Stromal cell of bone marrow (primary cell): ENCODE results near the gene SAMD14.

Experiments used
- DNase-seq: peaks from one replicate; pipeline ENCODE4 v3.0.0-alpha.2; 2012; ENCODE audit warnings: low read depth

The SAMD14 gene

DNA sequence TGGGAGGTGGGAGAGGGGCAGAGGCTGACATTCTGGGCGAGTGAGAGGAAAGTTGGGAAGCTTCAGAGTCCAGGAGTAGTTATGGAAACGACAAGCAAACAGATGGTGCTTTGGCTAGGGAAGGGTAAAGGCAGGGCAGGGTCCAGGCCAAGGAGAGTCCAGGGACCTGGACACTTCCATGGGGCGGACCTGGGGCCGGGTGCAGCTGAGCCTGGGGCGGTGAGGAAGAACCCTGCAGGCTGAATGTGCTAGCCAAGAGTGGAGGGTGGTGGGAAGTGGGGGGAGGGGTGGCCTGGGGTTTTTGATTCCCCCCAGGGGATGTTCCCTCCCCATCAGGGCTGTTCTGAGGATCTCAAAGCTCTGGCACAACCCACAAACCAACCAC, 17.9 kb upstream of the SAMD14 start:
- no peak for DNase-seq

DNA sequence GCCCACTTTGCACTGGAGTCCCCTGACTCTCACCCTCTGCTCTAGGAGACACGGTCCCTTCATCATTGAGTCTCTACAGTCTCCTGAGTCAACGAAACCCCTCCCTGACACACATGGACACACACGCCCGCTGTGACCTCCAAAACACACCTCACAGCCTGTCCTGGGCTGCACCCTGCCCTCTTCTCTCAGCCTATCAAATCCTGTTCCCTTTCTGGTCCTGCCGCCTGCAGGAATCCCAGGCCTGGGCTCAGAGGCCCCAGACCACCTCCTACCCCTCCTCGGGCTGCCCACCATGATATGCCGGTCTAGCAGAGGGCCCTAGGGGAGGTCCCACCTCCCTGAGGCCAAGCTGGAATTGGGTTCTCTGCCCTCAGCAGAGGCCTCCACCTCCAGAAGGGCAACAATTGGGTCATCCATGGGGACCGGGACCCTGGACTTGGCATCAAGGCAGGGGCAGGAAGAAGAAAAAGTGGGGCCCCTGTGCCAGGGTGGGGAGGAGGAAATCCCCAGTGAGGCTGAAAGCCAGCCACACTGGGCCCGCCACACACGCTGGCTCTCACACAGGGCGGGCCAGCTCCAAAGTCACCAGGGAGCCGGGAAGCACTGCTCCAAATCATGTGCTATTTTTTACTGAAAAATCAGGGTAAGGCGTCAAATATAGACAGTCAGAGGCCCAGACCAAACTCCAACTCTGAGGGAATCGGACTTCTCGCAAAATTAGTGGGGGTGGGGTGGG, 17.1 kb upstream of the SAMD14 start:
- DNase-seq = no peak

DNA sequence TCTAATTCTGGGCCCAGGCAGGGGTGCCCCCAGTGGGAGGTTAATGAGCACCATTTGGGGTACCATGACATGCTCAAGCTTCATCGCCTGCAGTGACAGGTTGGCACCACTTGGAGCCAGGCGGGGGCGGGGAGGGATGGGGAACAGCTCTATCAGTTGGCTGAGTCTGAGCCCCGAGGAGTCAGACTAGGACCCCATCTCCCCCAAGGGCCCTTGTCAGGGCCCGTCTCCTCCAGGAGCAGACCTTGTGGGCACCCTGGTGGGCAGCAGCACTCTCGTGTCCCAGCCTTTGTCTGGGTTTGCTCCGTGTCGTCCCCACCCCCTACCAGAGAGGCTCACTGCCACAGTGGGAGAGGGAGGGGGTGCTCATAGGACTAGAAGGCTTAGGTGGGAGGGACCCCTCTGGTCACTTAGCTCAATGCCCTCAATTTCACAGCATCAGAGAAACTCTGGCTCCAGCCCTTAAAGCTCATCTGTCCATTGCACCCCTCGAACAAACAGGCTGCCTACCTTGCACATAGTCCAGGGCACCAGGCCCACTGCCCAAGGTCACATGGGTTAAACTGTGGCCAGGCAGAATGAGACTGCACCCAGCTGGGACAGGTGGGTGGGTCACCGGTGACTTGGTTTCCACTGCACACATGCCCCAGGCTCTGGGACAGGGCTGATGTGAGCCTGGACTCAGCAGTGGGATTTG, 16.4 kb upstream of the SAMD14 start:
- DNase-seq = no peak

DNA sequence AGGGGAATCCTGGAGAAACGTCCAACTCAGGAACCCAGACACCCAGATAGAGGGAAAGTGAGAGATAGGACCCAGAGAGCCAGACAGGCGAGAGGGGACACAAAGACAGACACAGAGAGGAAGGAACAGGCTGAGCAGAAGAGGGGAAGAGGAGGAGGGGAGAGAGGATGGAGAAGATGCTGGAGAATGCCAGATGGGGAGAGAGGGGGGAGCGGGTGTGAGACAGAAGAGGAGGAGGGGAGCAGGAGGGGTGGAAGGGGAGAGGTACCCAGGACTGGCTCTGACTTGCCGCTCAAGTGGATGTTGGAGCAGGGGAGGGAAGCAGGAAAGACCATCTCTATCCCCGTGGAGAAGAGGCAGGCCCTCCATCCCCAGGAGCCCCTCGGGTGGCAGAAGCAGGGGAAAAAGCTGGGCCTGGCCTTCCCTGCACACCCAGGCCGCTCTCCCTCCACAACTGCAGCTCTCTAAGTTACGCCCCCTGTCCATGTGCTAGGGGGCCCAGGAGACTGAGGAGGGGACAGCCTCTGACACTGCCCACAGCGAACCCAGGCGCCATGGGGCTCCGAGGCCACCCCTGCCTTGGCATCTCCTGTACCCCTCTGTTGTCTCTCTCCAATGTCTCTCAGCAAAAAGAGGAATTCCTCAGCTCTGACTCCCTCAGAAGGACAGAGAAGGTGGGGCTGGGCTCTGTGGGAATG, 15.7 kb upstream of the SAMD14 start:
- DNase-seq = no peak

DNA sequence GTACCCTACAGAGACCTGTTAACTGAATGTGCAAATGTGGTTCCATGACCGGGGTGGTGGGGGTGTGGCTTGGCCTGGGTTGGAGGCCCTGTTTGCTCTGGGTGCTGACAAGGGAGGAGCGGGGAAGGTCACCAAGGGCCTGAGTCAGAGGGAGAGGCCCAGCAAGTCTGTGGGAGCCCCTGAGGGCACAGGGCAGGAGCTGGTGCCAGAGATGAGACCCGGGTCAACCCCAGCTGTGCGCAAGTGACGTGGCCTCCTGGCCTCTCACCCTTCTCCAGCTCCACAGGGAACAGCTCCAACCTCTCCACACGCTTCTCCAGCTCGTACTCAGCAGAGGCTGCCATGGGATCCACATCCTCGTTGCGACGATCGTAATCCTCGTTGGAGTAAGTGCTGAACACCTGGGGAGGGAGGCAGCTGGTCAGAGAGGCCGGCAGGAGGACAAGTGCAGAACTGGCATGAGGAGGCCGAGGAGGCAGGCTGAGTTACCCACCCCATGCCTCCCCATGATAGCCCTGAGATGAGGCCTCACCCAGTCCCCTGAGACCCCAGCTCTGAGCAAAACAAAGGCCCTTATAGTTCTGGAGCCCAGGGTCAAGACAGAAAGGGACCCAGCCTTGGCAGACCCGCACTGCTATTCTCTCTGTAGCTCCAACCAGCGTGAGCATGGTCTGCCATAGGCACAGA, 15.0 kb upstream of the SAMD14 start:
- no peak for DNase-seq

GRCh38 chr17:50144355-50144754, 14.4 kb upstream of the SAMD14 start:
- DNase-seq = no peak

- no peak for DNase-seq
These were observed 13.7 kb upstream of the SAMD14 start for GRCh38 chr17:50143461-50144176.

DNA sequence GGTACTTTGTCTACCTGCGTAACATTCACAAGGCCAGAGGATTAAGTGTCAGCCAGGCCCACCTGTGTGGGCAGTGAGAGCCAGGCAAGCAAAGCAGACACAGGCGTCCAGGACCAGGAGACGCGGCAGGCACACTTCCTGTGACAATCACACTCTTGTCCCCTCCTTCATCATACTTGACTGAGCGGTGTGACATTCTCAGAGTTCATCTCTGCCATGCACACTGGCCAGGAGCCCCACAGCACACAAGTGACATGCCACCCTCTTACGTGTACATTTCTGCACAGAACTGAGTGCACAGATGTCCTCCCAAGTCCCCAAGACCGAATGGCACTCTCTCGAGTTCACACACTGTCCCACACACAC, 11.8 kb upstream of the SAMD14 start:
- no peak for DNase-seq

- DNase-seq = no peak
These were observed 11.2 kb upstream of the SAMD14 start for GRCh38 chr17:50141026-50141744.

DNA sequence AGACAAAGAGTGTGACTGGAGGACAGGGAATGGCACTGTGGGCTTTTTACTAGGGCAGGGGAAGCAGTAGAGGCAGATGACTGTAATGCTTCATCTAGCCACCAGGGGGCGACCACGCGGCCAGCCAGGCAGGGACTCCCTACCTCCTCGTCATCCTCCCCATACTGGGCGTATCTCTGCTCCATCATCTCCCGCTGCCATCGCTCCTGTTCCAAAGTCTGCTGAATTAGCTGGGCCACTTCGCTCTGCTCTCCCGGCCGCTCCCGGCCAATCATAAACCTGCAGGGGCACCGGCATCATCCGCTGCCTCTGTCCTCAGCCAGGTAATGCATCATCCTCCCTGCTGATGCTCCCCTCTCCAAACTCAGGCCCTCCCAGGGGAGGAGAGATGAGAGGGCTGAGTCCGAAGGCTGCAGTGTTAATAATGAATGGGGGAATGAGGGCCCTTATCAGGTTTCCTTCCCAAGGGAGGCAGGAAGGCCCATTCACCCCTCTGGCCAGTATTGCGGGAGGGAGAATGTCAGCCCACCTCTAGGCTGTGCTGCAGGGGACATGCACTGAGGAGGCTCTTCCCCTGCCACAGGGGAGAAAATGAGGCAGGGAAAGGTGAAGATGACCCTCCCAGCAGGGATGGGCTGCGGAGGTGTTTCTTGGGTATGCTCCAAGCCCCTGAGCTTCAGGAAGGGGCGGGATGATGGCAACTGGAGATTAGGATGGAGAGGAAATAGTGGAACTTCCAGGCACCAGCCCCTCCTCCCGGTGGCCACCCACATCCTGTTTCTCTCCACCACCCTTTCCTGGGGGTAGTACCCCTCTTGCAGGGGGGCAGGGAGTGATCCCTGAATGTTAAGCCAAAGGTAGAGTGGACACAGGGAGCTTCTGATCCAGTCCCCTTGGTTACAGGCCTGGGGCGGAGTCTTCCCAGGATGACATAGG, 10.3 kb upstream of the SAMD14 start:
- DNase-seq = peak; percentile 50

GRCh38 chr17:50139185-50139783, 9.3 kb upstream of the SAMD14 start:
- DNase-seq = no peak

DNA sequence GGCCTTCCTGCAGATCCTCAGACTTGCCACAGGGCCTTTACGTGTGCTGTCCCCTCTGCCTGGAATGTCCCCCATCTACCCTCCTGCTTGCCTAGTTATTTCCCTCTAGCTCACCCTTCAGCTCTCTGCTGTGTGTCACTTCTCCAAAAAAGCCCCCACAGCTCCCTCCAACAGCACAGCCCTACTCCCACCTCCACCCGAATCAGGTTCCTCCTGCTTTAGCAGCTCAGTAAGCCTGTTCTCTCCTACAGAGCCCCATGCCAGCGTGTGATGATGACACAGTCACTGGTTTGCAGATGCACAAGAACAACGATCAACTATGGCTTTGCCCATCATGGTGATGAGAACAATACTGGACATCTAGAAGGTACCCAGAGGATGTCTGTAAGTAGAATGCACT, 7.1 kb upstream of the SAMD14 start:
- DNase-seq = no peak

DNA sequence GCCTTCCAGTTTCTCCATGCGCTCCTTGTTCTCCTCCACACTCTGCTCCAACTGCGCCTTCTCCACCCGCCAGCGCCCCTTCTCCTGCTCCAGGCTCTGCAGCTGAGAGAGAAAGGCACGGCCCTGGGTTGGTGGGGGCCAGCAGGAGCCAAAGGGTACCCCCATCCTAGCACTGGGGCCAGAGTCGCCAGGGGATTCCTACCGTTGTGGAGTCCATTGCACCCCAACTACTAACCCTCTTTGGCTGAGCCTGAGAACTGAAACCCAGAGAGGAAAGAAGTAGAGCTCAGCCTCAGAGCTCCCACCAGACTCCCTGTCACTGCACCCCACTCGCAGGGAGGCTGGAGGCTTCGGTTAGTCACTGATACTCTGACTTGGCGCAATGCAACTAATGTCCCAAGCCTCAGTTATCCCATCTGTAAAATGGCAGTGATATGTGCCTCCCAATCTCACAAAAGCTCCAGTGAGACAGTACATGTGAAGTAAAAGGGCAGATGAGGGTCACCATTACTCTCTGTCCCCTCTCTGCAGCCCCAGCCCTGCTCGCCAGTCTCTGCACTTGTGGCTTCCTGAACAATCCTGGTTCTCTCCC, 6.2 kb upstream of the SAMD14 start:
- DNase-seq = no peak

DNA sequence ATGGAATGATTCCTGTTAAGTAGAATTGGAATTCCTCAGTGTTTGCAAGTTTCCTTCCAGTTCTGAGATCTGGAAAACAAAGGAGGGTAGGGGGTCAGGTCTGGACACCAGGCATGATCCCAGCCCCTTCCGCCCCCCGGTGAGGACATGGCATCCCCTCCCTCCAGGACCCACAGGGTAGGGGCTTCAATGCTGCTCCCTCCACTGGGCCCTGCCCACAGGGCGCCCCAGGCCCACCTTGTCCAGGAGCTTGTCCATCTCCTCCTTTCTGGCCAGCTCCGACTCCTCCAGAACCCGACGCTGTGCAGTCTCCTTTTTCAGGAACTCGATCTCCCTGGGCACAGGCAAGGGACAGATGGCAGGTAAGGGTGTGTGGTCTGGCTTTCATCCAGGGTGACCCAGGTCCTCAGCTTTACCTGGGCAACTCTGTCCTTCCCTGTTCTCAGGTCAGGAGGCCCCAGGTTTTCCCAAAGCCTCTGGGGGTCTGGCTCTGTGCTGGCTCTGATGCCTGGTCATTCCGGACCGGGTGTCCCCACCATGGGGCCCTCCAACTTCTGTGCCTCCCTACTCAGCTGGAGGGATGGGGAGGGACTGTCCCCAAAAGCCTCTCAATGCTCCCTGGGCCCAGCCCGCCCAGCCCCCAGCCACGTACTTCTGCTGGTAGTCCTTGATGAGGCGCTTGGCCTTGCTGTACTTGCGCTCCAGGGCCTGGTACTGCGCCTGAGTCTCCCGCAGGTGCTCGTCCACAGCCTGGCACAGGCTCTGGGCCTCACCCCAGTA, 5.5 kb upstream of the SAMD14 start:
- no peak for DNase-seq

DNA sequence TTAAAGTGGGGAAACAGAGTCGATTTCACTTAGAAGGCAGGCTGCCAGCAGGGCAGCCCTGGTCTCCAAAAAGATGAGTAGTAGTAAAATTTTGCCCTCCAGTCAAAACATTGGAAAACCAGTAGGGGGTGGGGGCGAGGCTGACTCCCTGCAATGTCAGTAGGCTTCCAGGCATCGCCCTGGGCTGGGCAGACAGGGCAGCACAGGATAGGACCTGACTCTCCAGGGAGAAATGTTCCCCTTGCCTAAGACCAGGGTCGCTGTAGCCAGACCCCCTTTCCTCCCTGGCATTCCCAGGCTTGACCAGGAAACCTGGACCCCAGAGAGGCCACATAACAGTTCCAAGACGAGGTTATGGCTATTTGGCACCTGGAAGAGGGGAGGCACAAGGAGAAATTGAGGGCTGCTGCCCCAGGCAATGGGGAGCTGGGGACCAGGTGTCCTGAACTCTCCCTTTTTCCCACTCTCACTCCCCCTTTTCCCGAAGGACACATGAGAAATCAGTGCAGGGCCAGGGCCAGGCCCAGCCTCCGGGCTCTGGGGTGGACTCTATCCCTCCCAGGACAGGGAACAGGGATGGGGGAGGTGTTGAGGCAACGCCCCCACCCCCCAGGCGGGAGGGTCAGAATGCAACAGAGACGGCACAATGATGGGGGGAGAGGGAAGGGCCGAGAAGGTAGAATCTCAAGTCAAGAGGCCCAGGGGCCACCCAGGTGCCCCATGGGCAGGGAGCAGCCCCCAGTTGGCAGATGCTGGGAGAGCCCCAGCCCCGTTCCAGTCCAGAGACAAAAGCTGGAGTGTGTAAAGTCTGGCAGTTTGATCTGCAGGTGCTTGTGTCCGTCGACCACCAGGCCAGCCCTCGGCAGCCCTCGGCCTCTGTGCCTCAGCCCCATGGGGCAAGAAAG, 4.5 kb upstream of the SAMD14 start:
- no peak for DNase-seq

- no peak for DNase-seq
These were observed 3.8 kb upstream of the SAMD14 start for GRCh38 chr17:50133769-50134099.

- no peak for DNase-seq
These were observed 3.2 kb upstream of the SAMD14 start for GRCh38 chr17:50133028-50133768.
